ENCODE measurements around the gene NR0B1.

NR0B1 gene

DNA sequence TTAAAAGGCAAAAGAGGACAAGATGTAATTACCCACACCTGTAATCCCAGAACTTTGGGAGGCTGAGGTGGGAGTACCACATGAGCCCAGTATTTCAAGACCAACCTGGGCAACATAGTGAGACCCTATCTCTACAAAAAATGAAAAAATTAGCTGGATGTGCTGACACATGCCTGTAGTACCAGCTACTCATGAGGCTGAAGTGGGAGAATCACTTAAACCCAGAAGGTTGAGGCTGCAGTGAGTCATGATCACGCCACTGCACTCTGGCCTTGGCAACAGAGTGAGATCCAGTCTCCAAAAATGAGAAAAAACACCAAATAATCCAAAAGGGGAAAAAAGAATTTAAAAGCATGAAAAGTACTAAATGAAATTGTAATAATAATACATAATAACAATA is 30.8 kb downstream of the NR0B1 start:
- no peak overlapping the region for H3K4me3 ChIP-seq (ENCODE audit: low read depth, low read length)
- no peak for DNase-seq (ENCODE audit: low read depth)
- TF ChIP-seq, protein P1, sequence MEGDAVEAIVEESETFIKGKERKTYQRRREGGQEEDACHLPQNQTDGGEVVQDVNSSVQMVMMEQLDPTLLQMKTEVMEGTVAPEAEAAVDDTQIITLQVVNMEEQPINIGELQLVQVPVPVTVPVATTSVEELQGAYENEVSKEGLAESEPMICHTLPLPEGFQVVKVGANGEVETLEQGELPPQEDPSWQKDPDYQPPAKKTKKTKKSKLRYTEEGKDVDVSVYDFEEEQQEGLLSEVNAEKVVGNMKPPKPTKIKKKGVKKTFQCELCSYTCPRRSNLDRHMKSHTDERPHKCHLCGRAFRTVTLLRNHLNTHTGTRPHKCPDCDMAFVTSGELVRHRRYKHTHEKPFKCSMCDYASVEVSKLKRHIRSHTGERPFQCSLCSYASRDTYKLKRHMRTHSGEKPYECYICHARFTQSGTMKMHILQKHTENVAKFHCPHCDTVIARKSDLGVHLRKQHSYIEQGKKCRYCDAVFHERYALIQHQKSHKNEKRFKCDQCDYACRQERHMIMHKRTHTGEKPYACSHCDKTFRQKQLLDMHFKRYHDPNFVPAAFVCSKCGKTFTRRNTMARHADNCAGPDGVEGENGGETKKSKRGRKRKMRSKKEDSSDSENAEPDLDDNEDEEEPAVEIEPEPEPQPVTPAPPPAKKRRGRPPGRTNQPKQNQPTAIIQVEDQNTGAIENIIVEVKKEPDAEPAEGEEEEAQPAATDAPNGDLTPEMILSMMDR (IDR thresholded peaks at IDR 0.05; ENCODE audit: insufficient read depth, low read depth, low read length, missing control alignments): no peak

DNA sequence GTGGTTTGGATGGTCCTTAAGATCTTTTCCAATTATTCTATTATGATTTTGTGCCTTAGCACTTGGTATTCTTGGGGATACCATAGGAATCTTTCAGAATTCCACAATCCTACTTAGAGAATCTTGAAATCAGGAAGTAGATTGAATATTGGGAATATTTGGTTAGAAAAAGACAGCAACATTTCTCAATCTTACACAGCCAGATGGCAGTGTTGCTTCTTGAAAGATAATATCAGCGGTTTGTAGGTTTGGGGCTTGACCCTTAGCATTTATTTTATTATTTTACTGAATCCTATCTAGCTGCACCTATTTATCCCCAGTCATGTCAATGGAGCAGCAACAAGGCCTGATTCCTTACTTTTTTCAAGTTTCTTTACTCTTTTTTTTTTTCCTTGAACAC is 33.7 kb downstream of the NR0B1 start:
- TF ChIP-seq, protein P1 (IDR thresholded peaks at IDR 0.05; ENCODE audit: insufficient read depth, low read depth, low read length, missing control alignments): no peak
- H3K4me3 ChIP-seq (ENCODE audit: low read depth, low read length): no peak overlapping the region
- no peak for DNase-seq (ENCODE audit: low read depth)

DNA sequence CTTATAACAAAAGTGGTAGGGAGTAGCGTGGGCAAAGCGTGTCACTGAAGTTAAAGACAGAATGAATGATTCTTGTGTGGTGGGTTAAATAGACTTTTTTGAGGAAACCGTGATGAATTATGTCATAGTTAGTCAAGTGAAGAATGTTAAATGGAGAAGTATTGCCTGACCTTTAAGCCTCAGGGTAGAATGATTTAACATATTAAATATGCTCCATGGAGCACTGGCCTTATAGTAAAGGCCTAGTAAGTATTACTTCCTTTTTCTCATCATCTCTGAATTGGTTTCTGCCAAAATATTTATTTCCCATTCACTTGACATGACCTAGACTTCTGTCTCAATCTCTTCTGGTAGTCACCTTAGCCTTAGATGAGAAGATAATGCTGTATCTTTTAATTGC is 38.6 kb downstream of the NR0B1 start:
- TF ChIP-seq, protein P1 (IDR thresholded peaks at IDR 0.05; ENCODE audit: insufficient read depth, low read depth, low read length, missing control alignments): no peak
- DNase-seq (ENCODE audit: low read depth): no peak
- no peak overlapping the region for H3K4me3 ChIP-seq (ENCODE audit: low read depth, low read length)

DNA sequence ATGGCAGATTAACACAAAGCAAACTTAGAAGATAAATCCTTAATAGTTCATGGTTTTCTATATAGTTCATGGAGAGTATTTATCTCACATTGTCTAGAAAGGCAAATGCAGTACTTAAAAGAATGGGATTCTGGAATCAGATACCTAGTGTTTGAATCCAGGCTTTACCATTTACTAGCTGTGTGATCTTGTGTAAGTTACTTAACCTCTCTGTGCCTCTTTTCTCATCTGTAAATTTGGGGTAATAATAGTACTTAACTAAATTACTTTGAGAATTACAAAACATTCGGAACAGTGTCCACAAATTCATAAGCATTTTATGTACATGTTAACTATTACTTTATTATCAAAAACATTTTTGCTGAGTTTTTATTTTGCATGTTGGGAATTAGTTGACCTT is 46.4 kb downstream of the NR0B1 start:
- no peak overlapping the region for H3K4me3 ChIP-seq (ENCODE audit: low read depth, low read length)
- no peak for DNase-seq (ENCODE audit: low read depth)
- TF ChIP-seq, protein P1 (IDR thresholded peaks at IDR 0.05; ENCODE audit: insufficient read depth, low read depth, low read length, missing control alignments): no peak

DNA sequence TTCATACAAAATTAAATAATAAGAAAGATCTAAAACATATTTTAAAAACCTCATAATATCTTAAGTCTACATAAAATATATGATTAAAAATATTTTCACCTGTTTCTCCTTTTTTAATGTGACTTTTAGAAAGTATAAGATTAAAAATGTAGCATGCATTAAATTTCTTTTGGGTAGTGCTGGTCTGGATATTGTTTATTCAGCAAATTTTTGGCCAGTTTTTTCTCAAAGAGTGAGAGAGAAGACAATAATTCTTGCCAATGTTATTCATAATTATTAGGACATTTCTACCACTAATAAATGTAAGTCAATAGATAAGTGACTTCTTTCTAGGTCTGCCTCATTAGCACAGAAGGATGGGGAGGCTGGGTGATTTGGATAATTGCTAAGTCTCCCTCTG is 48.2 kb downstream of the NR0B1 start:
- TF ChIP-seq, protein P1 (IDR thresholded peaks at IDR 0.05; ENCODE audit: insufficient read depth, low read depth, low read length, missing control alignments): no peak
- no peak overlapping the region for H3K4me3 ChIP-seq (ENCODE audit: low read depth, low read length)
- DNase-seq (ENCODE audit: low read depth): no peak

DNA sequence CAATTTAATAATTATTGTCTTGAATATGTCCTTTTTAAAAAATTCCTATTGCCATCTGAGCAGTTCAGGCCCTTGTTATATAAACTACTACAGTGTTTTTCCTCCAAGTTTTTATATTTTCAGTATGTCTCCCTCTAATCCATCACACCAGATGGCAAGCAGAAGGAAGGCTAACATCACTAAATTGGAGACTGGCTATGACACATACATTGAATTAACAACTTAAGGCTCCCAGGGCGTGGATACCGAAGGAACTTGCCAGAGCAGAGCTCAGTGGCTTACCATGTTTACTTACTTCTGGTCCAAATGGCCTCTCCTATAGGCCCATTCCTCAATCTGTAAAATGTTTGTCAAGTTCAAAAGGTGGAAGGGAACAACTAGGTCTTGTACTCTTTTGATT is 49.3 kb downstream of the NR0B1 start:
- no peak overlapping the region for H3K4me3 ChIP-seq (ENCODE audit: low read depth, low read length)
- no peak for DNase-seq (ENCODE audit: low read depth)
- TF ChIP-seq, protein P1 (IDR thresholded peaks at IDR 0.05; ENCODE audit: insufficient read depth, low read depth, low read length, missing control alignments): no peak

All from GM12865 (cell line).